Activated CD4-positive, alpha-beta T cell treated with anti-CD3 and anti-CD28 coated beads, Interleukin-2, amount 50 U/mL, for 24 hours (primary cell): Measurements from ENCODE around the gene SHF.
"Not testable (repeated sequence)": the region's sequence is repeated elsewhere in the genome, so short reads cannot be mapped to it uniquely, and the experiment has no call there.

Source experiments
- DNase-seq, 2 donors: peaks; one replicate each; pipeline ENCODE4 v3.0.0-alpha.2; 2020; ENCODE audit warnings: low read depth in 1 of 2, low spot score in 1 of 2

SHF gene

GRCh38 chr15:45147606-45148005 is 40.2 kb downstream of the SHF start:
- no peak for DNase-seq

- DNase-seq, result no peak
Observed at GRCh38 chr15:45146405-45146804, 41.4 kb downstream of the SHF start.

- no peak for DNase-seq
Observed at GRCh38 chr15:45144775-45145174, 43.0 kb downstream of the SHF start.

DNA sequence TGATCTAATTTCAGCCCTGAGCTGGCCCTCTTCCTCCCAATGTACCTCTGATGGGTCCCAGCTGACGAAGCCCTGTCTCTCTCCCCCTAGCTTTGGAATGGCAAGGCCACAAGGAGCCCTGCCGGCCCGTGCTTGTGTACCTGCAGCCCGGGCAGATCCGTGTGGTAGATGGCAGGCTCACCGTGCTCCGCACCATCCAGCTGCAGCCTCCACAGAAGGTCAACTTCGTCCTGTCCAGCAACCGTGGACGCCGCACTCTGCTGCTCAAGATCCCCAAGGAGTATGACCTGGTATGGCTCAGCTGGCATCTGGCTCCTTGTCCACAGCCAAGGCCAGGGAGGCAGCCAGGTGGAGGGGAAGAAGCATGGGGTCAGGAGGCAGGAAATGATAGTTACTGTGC is 43.8 kb downstream of the SHF start:
- DNase-seq, result no peak

DNA sequence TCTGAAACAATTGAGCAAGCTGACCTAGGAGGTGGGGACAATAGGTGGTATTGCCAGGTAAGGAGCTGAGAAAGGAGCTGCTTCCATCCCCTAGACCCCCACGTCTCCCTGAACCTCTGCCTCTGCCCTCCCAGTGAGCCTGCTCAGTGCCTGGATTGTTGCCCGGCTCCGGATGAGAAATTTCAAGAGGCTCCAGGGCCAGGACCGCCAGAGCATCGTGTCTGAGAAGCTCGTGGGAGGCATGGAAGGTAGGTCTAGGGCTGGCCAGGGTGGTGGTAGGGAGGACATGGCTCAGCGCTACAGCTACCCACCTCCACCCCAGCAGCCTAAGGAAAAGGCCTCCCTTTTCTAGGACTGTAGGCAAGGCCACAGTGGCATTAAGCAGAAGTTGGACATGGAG is 44.7 kb downstream of the SHF start:
- no peak for DNase-seq

DNA sequence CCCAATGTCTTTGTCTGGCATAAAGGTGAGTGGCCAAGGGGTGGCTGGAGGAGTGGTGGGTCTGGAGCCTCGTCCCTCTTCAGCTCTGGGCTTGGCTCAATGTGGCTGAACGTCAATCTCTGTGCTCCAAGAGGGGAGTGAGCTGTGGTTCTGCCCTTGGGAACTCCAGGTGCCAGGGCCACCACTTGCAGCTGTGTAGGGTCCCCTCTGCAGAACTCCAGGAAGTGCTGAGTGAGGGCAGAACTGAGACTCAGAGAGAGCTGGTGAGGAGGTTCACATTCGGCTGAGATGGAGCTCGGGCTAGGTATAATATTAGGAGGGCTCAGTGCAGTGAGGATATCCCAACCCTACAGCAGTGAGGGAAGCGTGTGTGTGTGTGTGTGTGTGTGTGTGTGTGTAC is 46.4 kb downstream of the SHF start:
- no peak for DNase-seq

GRCh38 chr15:45140557-45141250 is 47.1 kb downstream of the SHF start:
- DNase-seq, result no peak

GRCh38 chr15:45139770-45140169 is 48.0 kb downstream of the SHF start:
- DNase-seq, result no peak

DNA sequence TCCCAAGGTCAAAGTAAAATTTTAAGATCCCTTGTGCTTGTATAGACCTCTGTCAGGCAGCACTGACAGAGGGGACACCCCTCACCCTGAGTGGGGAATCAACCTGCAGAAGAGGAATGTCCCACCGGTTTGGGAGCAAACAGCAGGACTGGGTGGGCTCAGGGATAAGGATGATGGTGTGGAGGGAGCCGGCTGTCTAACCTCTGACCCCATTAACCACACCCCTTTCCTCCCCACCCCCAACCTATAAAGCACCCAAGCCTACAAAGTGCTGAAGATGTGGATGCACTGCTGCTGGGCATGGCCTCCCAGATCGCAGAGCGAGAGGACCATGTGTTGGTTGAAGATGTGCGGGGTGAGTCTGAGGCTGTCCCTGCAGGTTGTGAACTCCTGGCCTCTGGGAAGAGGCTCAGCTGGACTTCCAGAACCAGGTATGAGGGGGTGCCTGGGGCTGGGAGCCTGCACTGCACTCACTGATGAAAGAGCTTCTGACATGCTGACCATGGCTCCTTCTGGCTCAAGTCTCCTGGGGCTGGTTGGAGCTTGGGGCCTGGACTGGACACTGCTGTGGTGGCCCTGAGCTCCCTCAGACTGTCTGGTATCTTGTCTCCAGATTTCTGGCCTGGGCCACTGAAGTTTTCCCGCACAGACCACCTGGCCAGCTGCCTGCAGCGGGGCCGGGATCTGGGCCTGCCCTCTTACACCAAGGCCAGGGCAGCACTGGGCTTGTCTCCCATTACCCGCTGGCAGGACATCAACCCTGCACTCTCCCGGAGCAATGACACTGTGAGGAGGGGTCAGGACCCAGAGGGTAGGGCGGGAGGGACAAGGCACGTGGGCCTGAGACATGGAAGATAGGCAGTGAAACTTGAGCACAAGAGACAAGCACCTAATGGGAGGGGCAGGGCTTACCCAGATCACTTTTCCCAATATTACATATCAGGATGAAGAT is 48.7 kb downstream of the SHF start:
- DNase-seq, result no peak

DNA sequence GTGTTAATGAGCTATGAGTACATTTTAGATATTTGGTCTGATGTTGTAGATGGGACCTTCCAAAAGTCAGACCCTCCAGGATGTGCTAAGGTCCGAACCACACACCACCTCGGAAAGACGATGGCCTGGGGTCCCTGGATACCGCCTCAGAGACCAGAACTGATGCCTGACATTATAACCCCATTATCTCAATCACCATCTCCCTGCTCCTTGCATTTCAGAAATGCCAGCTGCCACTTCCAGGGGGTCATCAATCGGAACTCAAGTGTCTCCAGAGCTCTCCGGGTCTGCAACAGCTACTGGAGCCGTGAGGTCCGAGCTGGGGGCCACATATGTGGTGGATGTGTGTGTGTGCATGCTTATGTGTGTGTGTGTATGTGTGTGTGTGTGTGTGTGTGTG is 50.1 kb downstream of the SHF start:
- no peak for DNase-seq

DNA sequence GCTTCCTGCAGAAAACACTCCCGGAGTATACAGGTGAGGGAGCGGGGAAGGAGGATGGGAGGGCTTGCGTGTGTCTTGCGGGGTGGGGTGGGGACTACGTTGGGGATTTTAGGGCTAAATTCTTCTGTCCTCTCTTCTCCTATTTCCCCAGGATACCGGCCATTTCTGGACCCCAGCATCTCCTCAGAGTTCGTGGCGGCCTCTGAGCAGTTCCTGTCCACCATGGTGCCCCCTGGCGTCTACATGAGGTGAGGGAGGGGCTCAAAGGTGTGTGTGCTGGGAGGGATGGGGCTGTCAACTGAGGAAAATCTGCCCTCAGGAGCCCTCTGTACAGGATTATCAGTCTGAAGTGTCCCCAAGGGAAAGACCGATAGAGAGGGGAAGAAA is 51.4 kb downstream of the SHF start:
- no peak for DNase-seq

- DNase-seq, result not testable (repeated sequence)
Observed at GRCh38 chr15:45135705-45136377, 51.9 kb downstream of the SHF start.

- DNase-seq, result no peak
Observed at GRCh38 chr15:45134682-45135604, 52.8 kb downstream of the SHF start.

GRCh38 chr15:45134046-45134445 is 53.7 kb downstream of the SHF start:
- DNase-seq, result no peak

DNA sequence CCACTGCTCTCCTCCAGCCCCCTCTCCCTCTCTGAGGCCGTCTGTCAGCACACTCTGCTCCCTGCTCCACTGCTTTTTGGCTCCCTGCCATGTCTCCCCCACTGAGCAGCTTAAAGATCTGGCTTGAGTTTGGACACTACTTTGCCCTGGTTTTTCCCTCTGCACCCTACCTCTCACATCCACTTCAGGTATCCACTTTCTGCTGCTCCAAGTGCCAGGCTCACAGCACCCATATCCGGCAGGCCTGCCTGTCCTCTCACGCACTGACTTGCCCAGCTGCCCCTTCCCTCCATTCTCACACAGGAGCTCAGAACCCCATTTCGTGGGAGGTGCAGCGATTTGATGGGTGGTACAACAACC is 54.2 kb downstream of the SHF start:
- no peak for DNase-seq

GRCh38 chr15:45132844-45133560 is 54.8 kb downstream of the SHF start:
- DNase-seq, result no peak

- no peak for DNase-seq
Observed at GRCh38 chr15:45131510-45131909, 56.3 kb downstream of the SHF start.

DNA sequence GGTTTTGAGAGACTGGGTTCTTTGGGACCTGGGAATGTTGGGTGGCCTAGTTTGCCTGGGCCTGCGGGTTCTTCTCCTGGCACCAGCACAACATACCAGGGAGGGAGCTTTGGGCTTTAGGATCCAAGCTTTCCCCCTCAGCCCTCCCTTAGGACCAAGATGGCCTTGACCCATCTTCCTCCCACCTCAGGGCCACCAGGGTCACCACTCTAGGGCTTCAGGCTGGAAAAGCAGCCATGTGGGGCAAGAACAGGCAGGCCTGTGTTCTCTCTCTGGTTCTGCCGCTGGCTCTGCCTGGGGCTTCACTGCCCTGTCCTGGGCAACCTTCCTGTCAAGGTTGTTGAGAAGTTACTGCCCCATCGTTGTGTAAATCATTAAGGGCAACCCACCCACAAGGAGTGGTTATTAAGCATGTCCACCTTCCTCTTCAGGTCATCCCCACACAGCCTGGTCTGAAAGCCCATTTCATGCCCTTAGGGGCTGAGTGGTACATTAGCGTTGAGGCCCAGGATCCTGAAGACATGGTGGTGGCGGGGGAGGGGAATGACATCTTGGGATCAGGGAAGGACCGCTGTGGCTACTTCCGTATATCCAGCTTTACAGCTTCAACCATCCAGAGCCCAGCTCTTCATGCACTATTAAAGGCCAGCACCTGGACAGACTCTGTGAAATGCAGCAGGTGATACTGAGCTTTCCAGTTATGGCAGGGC is 57.3 kb downstream of the SHF start:
- DNase-seq, result no peak

GRCh38 chr15:45129651-45130129 is 58.1 kb downstream of the SHF start, which contains the start of the genes DUOX1 and DUOXA1:
Gene DUOX1, plus strand, starts transcription at chr15:45129994. Its CDS starts 1,973 bp downstream, at chr15:45131967.
Gene DUOXA1, minus strand, starts transcription at chr15:45129879. Its CDS starts 6,865 bp downstream, at chr15:45123014.
- no peak for DNase-seq
